Keratinocyte (primary cell): Measurements from ENCODE around the gene GPR153. TPM values are rescaled to one million over a fixed set of nuclear protein-coding genes. Genes with fewer than 3 reads are reported as not detected.

ENCODE experiments used
- DNase-seq: peaks from one replicate; pipeline ENCODE4 v3.0.0-alpha.2; 2011; ENCODE audit warnings: low read depth, missing footprints, low spot score
- FAIRE-seq: peaks from 2 replicates; lab custom pipeline; 2011; peaks lifted over from hg19 to GRCh38; lab: Jason Lieb, UNC
- H2AFZ ChIP-seq: 2 replicates; pipeline ENCODE4 v1.6.0; 2012; ENCODE audit warnings: low read length, control low read depth, inconsistent platforms; ENCODE audit not compliant: control insufficient read depth
- H3K27ac ChIP-seq: 2 replicates; pipeline ENCODE4 v1.5.1; 2011; ENCODE audit warnings: low read length; ENCODE audit not compliant: control insufficient read depth, insufficient read depth
- H3K27me3 ChIP-seq: 3 replicates; pipeline ENCODE4 v1.6.0; 2011; ENCODE audit warnings: low read length; ENCODE audit not compliant: control insufficient read depth, insufficient read depth; ENCODE audit errors: extremely low read depth
- H3K36me3 ChIP-seq, 2 experiments: 2 replicates in 1 of 2; 3 replicates in 1 of 2; pipeline ENCODE4 v1.5.1; 2011; ENCODE audit warnings: low read length in 2 of 2, mild to moderate bottlenecking in 1 of 2; ENCODE audit not compliant: control insufficient read depth in 2 of 2, insufficient read depth in 2 of 2; ENCODE audit errors: extremely low read depth in 1 of 2
- H3K4me1 ChIP-seq: 3 replicates; pipeline ENCODE4 v1.5.1; 2011; ENCODE audit warnings: low read length; ENCODE audit not compliant: control insufficient read depth, insufficient read depth; ENCODE audit errors: extremely low read depth
- H3K4me2 ChIP-seq: 3 replicates; pipeline ENCODE4 v1.6.0; 2011; ENCODE audit warnings: low read depth, low read length; ENCODE audit not compliant: control insufficient read depth, insufficient read depth; ENCODE audit errors: extremely low read depth
- H3K4me3 ChIP-seq, 3 experiments: fragments of 200-600 bp in 1 of 3; sonication (generic) in 1 of 3; 2 replicates in 2 of 3; 3 replicates in 1 of 3; pipeline ENCODE4 v1.5.1; 2011 to 2016; ENCODE audit warnings: low read length in 3 of 3, mild to moderate bottlenecking in 3 of 3, control low read depth in 2 of 3, inconsistent platforms in 1 of 3, low read depth in 1 of 3, mixed read lengths in 1 of 3, mixed run types in 1 of 3, moderate library complexity in 1 of 3; ENCODE audit not compliant: control insufficient read depth in 2 of 3, insufficient read depth in 2 of 3; ENCODE audit errors: extremely low read depth in 1 of 3
- H3K79me2 ChIP-seq: 2 replicates; pipeline ENCODE4 v1.6.0; 2012; ENCODE audit warnings: low read length; ENCODE audit not compliant: control insufficient read depth, insufficient read depth
- H3K9ac ChIP-seq: 3 replicates; pipeline ENCODE4 v1.6.0; 2011; ENCODE audit warnings: low read length; ENCODE audit not compliant: control insufficient read depth, insufficient read depth; ENCODE audit errors: extremely low read depth
- H3K9me1 ChIP-seq: 3 replicates; pipeline ENCODE4 v1.6.0; 2011; ENCODE audit warnings: low read length; ENCODE audit not compliant: control insufficient read depth, insufficient read depth; ENCODE audit errors: extremely low read depth
- H3K9me3 ChIP-seq: 2 replicates; pipeline ENCODE4 v1.5.1; 2012; ENCODE audit warnings: low read depth, low read length; ENCODE audit not compliant: control insufficient read depth
- H4K20me1 ChIP-seq: 3 replicates; pipeline ENCODE4 v1.6.0; 2011; ENCODE audit warnings: low read length; ENCODE audit not compliant: control insufficient read depth, insufficient read depth; ENCODE audit errors: extremely low read depth
- EZH2 ChIP-seq: IDR thresholded peaks from one replicate; pipeline ENCODE4 v1.6.1; 2012; ENCODE audit warnings: inconsistent platforms, mild to moderate bottlenecking, low read length, moderate library complexity
- dilution Hi-C: fragments of 300-500 bp; cut with MboI; formaldehyde crosslinking; loops from one replicate; pipeline ENCODE4 v1.7.0; 2020; ENCODE audit warnings: low sequenced_read_pairs; ENCODE audit not compliant: extremely low pct_ligation_motif_present
- polyA plus RNA-seq, 5 experiments: library from polyadenylated mRNA; depleted of rRNA in 3 of 5; stranded (reverse) in 3 of 5; stranded (forward) in 1 of 5; unstranded in 1 of 5; fragments of >200 nt; gene quantifications; 1 replicate in 1 of 5; 2 replicates in 3 of 5; 3 replicates in 1 of 5; pipeline versions ENCODE4 v1.2.1 to v1.2.3, GENCODE V29; 2011 to 2012; ENCODE audit warnings: missing spikeins in 2 of 5, low read depth in 1 of 5, low replicate concordance in 1 of 5
- TF ChIP-seq, protein P1 (sequence below), 3 experiments: IDR thresholded peaks in 1 of 3; conservative IDR thresholded peaks in 1 of 3; optimal IDR thresholded peaks in 1 of 3; 2 replicates in 2 of 3; 3 replicates in 1 of 3; pipeline versions ENCODE3 to v1.5.1; 2011; ENCODE audit warnings: low read length in 3 of 3, mild to moderate bottlenecking in 3 of 3, moderate library complexity in 2 of 3, control low read depth in 1 of 3, inconsistent platforms in 1 of 3; ENCODE audit not compliant: insufficient read depth in 2 of 3; ENCODE audit errors: extremely low read depth in 1 of 3

Gene GPR153
- polyA plus RNA-seq, 1 donor (not counting 4 experiments of a cell fraction or from before 2014, with no cell fraction given), result 7.2 TPM

DNA sequence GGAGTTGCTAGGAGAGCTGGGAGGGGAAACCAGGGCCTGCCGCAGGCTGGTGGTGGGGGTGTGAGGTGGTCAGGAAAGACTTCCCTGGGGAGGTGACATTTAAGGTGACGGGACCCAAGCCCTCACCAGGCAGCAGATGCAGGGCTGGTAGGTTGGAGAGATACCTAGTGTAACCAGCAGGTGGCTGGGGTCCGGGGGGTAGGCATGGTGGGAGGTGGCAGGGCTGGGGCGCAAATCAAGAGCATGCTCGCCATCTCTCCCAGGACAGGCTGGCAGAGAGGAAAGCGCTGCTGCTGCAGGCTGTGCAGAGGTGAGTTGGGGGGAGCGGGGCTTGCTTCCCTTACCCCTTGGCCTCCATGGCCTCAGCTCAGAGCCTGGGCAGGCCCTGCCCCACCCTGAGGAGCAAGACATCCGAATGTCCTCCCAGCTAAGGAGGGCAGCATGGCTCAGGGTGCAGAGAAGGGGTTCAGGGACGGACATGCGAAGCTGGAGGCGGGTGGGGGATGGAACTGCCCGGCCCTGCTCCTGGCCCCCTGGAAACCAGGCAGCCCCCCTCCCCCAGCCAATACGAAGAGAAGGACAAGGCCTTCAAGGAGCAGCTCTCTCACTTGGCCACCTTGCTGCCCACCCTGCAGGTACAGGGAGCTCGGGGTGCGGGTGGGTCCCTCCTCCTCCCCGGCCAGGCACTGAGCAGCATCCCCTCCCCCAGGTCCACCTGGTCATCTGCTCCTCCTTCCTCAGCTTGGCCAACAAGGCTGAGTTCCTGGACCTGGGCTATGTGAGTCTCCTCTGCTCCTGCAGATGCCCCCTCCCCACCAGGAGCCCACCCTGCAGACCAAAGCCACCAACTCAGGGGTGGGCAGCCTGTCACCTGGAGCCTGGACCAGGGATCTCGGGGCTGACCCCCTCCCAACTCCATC is 51.0 kb downstream of the GPR153 start:
- dilution Hi-C loops, result no loop called here
- DNase-seq (no peak), FAIRE-seq (no peak)
- TF ChIP-seq, protein P1, sequence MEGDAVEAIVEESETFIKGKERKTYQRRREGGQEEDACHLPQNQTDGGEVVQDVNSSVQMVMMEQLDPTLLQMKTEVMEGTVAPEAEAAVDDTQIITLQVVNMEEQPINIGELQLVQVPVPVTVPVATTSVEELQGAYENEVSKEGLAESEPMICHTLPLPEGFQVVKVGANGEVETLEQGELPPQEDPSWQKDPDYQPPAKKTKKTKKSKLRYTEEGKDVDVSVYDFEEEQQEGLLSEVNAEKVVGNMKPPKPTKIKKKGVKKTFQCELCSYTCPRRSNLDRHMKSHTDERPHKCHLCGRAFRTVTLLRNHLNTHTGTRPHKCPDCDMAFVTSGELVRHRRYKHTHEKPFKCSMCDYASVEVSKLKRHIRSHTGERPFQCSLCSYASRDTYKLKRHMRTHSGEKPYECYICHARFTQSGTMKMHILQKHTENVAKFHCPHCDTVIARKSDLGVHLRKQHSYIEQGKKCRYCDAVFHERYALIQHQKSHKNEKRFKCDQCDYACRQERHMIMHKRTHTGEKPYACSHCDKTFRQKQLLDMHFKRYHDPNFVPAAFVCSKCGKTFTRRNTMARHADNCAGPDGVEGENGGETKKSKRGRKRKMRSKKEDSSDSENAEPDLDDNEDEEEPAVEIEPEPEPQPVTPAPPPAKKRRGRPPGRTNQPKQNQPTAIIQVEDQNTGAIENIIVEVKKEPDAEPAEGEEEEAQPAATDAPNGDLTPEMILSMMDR (optimal IDR thresholded peaks at IDR 0.05 in 1 of 3, IDR thresholded peaks at IDR 0.05 in 1 of 3, conservative IDR thresholded peaks at IDR 0.05 in 1 of 3; ENCODE audit: extremely low read depth in 1 of 3, insufficient read depth in 2 of 3, low read length in 3 of 3), result peak; percentile 22 to 44 (median 33)
- no peak for TF ChIP-seq EZH2
- Histone ChIP-seq H3K27me3 (no peaks in the 10 kb centered on the region), H3K4me3 (no peak overlapping the region), H3K9me3 (no peaks in the 10 kb centered on the region), H3K9me1 (no peaks in the 10 kb centered on the region), H3K79me2 (no peaks in the 10 kb centered on the region), H3K9ac (no peak overlapping the region), H3K4me1 (peaks cover 8% of the 10 kb centered on the region), H3K36me3 (no peaks in the 10 kb centered on the region), H3K27ac (no peak overlapping the region), H2AFZ (no peak overlapping the region), H3K4me2 (no peak overlapping the region), H4K20me1 (no peaks in the 10 kb centered on the region)

- Histone ChIP-seq H3K4me1 (peaks cover 9% of the 10 kb centered on the region), H3K79me2 (no peaks in the 10 kb centered on the region), H4K20me1 (no peaks in the 10 kb centered on the region), H3K36me3 (no peaks in the 10 kb centered on the region), H3K4me3 (no peak overlapping the region), H2AFZ (no peak overlapping the region), H3K9me1 (no peaks in the 10 kb centered on the region), H3K27me3 (no peaks in the 10 kb centered on the region), H3K9ac (no peak overlapping the region), H3K4me2 (peak overlapping the region; percentile 22), H3K27ac (no peak overlapping the region), H3K9me3 (no peaks in the 10 kb centered on the region)
- DNase-seq, result no peak
- dilution Hi-C loops, result no loop called here
- no peak for TF ChIP-seq EZH2
- TF ChIP-seq, protein P1 (optimal IDR thresholded peaks at IDR 0.05 in 1 of 3, IDR thresholded peaks at IDR 0.05 in 1 of 3, conservative IDR thresholded peaks at IDR 0.05 in 1 of 3; ENCODE audit: extremely low read depth in 1 of 3, insufficient read depth in 2 of 3, low read length in 3 of 3), result peak; percentile 32 to 74 (median 48)
- FAIRE-seq, result no peak
These were observed 51.9 kb downstream of the GPR153 start for GRCh38 chr1:6208723-6209660.
